ENCODE data around the gene KCNJ10.
A peak's percentile ranks its signal among the peaks of the same experiment; 100 is the strongest.

The KCNJ10 gene

GRCh38 chr1:160098852-160099561 lies 29.0 kb upstream of the KCNJ10 start:
- peak; percentile 98 for DNase-seq

GRCh38 chr1:160097911-160098851 lies 28.2 kb upstream of the KCNJ10 start, which contains the start of gene IGSF8:
TSS of gene IGSF8 (minus strand) at chr1:160098619. CDS start at chr1:160098472, 147 bp downstream.
- peak; percentile 98 for DNase-seq

- DNase-seq: no peak
Observed at GRCh38 chr1:160097151-160097910, 27.4 kb upstream of the KCNJ10 start.

- DNase-seq: no peak
Observed at GRCh38 chr1:160096274-160097116, 26.5 kb upstream of the KCNJ10 start.

GRCh38 chr1:160095382-160096105 lies 25.6 kb upstream of the KCNJ10 start:
- no peak for DNase-seq

- no peak for DNase-seq
Observed at GRCh38 chr1:160094806-160095205, 24.8 kb upstream of the KCNJ10 start.

- no peak for DNase-seq
Observed at GRCh38 chr1:160094291-160094625, 24.3 kb upstream of the KCNJ10 start.

- DNase-seq: no peak
Observed at GRCh38 chr1:160093624-160094290, 23.8 kb upstream of the KCNJ10 start.

- no peak for DNase-seq
Observed at GRCh38 chr1:160093069-160093395, 23.1 kb upstream of the KCNJ10 start.

GRCh38 chr1:160092366-160093068 lies 22.6 kb upstream of the KCNJ10 start:
- no peak for DNase-seq

GRCh38 chr1:160091666-160092223 lies 21.8 kb upstream of the KCNJ10 start:
- no peak for DNase-seq

GRCh38 chr1:160090760-160091159 lies 20.8 kb upstream of the KCNJ10 start:
- DNase-seq: no peak

GRCh38 chr1:160089883-160090282 lies 19.9 kb upstream of the KCNJ10 start:
- DNase-seq: no peak

GRCh38 chr1:160087118-160087662 lies 17.2 kb upstream of the KCNJ10 start:
- DNase-seq: no peak

GRCh38 chr1:160086456-160086892 lies 16.5 kb upstream of the KCNJ10 start:
- no peak for DNase-seq

GRCh38 chr1:160085686-160086455 lies 15.9 kb upstream of the KCNJ10 start:
- peak; percentile 43 for DNase-seq

- no peak for DNase-seq
Observed at GRCh38 chr1:160084771-160085321, 14.9 kb upstream of the KCNJ10 start.

GRCh38 chr1:160083968-160084770 lies 14.2 kb upstream of the KCNJ10 start:
- peak; percentile 75 for DNase-seq

All from NCI-H2107 (cell line).